K562 (cell line): ENCODE results near the gene ARL8A. TPM values are rescaled to one million over a fixed set of nuclear protein-coding genes. Genes with fewer than 3 reads are reported as not detected.
A peak's percentile ranks its signal among the peaks of the same experiment; 100 is the strongest.

ENCODE experiments used
- CHD2 ChIP-seq: IDR thresholded peaks from 2 replicates; pipeline ENCODE4 v1.6.1; 2011; ENCODE audit warnings: low read depth, low read length
- DNMT1 ChIP-seq: fragments of 450-650 bp; IDR thresholded peaks from 2 replicates; pipeline ENCODE4 v1.6.1; 2016; ENCODE audit warnings: antibody characterized with exemption, mild to moderate bottlenecking
- E2F6 ChIP-seq, 2 experiments: IDR thresholded peaks; 2 replicates each; pipeline ENCODE4 v1.6.1; 2011; ENCODE audit warnings: borderline replicate concordance in 1 of 2, control low read depth in 1 of 2, low read depth in 1 of 2, low read length in 1 of 2, mild to moderate bottlenecking in 1 of 2, mixed read lengths in 1 of 2, moderate library complexity in 1 of 2; ENCODE audit not compliant: insufficient read depth in 1 of 2, insufficient read length in 1 of 2, poor library complexity in 1 of 2, severe bottlenecking in 1 of 2; ENCODE audit errors: extremely low read depth in 1 of 2
- EHMT2 ChIP-seq: fragments of 450-650 bp; IDR thresholded peaks from 2 replicates; pipeline ENCODE4 v1.6.1; 2018; ENCODE audit warnings: antibody characterized with exemption
- HINFP ChIP-seq: fragments of 450-650 bp; conservative IDR thresholded peaks from 2 replicates; pipeline ENCODE4 v1.6.1; 2016; ENCODE audit warnings: missing genetic modification characterization, low read depth, mild to moderate bottlenecking, control low read depth, missing compliant biosample characterization
- JUNB ChIP-seq: fragments of 450-650 bp; formaldehyde crosslinking; conservative IDR thresholded peaks from 2 replicates; pipeline ENCODE4 v1.4.0; 2020; ENCODE audit warnings: mild to moderate bottlenecking
- KDM4B ChIP-seq, 2 experiments: fragments of 450-650 bp in 1 of 2; sonication (generic) in 1 of 2; IDR thresholded peaks; 2 replicates each; pipeline ENCODE4 v1.6.1; 2016 to 2017; ENCODE audit warnings: borderline replicate concordance in 2 of 2, antibody characterized with exemption in 1 of 2, low read depth in 1 of 2, mild to moderate bottlenecking in 1 of 2
- KLF1 ChIP-seq: fragments of 450-650 bp; IDR thresholded peaks from 2 replicates; pipeline ENCODE4 v1.6.1; 2016; ENCODE audit warnings: missing genetic modification characterization, missing compliant biosample characterization
- MEF2A ChIP-seq: IDR thresholded peaks from 2 replicates; pipeline ENCODE4 v1.6.1; 2011; ENCODE audit warnings: low read depth, mild to moderate bottlenecking, low read length, moderate library complexity; ENCODE audit not compliant: control insufficient read depth
- NBN ChIP-seq: fragments of 450-650 bp; IDR thresholded peaks from 2 replicates; pipeline ENCODE4 v1.6.1; 2016; ENCODE audit warnings: low read depth, mild to moderate bottlenecking
- NFE2L1 ChIP-seq: fragments of 450-650 bp; IDR thresholded peaks from 2 replicates; pipeline ENCODE4 v1.6.1; 2016; ENCODE audit warnings: missing genetic modification characterization, low read depth, mild to moderate bottlenecking, missing compliant biosample characterization, moderate library complexity, borderline replicate concordance
- PHF20 ChIP-seq: fragments of 450-650 bp; IDR thresholded peaks from 2 replicates; pipeline ENCODE4 v1.6.1; 2018; ENCODE audit not compliant: partially characterized antibody
- PHF8 ChIP-seq: fragments of 200-600 bp; sonication (generic); IDR thresholded peaks from 2 replicates; pipeline ENCODE4 v1.6.1; 2012; ENCODE audit warnings: mixed run types, mild to moderate bottlenecking, inconsistent platforms, low read length, moderate library complexity, borderline replicate concordance
- PTTG1 ChIP-seq: fragments of 450-650 bp; IDR thresholded peaks from 2 replicates; pipeline ENCODE4 v1.6.1; 2016; ENCODE audit warnings: low read depth, mild to moderate bottlenecking, missing genetic modification characterization, missing compliant biosample characterization
- SRSF9 ChIP-seq: fragments of 200-400 bp; formaldehyde crosslinking; IDR thresholded peaks from 2 replicates; pipeline ENCODE4 v1.6.1; 2017; ENCODE audit warnings: low read depth, low read length, borderline replicate concordance
- VEZF1 ChIP-seq: fragments of 200-800 bp; sonication (Bioruptor generic); IDR thresholded peaks from 2 replicates; pipeline ENCODE4 v1.6.1; 2017; ENCODE audit warnings: missing genetic modification characterization, missing compliant biosample characterization
- YY1 ChIP-seq, 3 experiments: IDR thresholded peaks; 2 replicates each; pipeline ENCODE4 v1.6.1; 2011; ENCODE audit warnings: low read length in 2 of 3, mild to moderate bottlenecking in 2 of 3, moderate library complexity in 2 of 3, borderline replicate concordance in 1 of 3, control low read depth in 1 of 3, low read depth in 1 of 3; ENCODE audit not compliant: insufficient read depth in 3 of 3, insufficient replicate concordance in 2 of 3, control insufficient read depth in 1 of 3, insufficient read length in 1 of 3; ENCODE audit errors: extremely low read depth in 1 of 3
- ZBTB9 ChIP-seq: fragments of 450-650 bp; formaldehyde crosslinking; IDR thresholded peaks from 2 replicates; pipeline ENCODE4 v1.4.0; 2020; ENCODE audit warnings: mild to moderate bottlenecking, moderate library complexity
- ZC3H11A ChIP-seq: IDR thresholded peaks from 2 replicates; pipeline ENCODE4 v1.6.1; 2012; ENCODE audit warnings: low read depth, low read length, improper control_type of control experiment
- ZKSCAN1 ChIP-seq: fragments of 150-350 bp; IDR thresholded peaks from 2 replicates; pipeline ENCODE4 v1.6.1; 2016; ENCODE audit warnings: low read depth, low read length
- ZNF41 ChIP-seq: fragments of 250-450 bp; sonication (Bioruptor Pico); conservative IDR thresholded peaks from 2 replicates; pipeline ENCODE4 v1.4.0; 2020; ENCODE audit warnings: mild to moderate bottlenecking
- polyA plus RNA-seq, 8 experiments: library from polyadenylated mRNA; depleted of rRNA in 4 of 8; stranded (reverse) in 5 of 8; unstranded in 3 of 8; fragments of >200 nt; fragmentation: Nextera tagmentation in 2 of 8; fragmentation: Illumina TruSeq in 1 of 8; extraction: Ambion mirVana in 2 of 8; extraction: Trizol in 1 of 8; gene quantifications; 2 replicates each; pipeline versions ENCODE4 v1.2.1 to v1.2.3, GENCODE V29; 2011 to 2014; ENCODE audit warnings: inconsistent platforms in 1 of 8, missing spikeins in 1 of 8
- total RNA-seq, 7 experiments: library from RNA; depleted of rRNA in 6 of 7; stranded (reverse); fragments of >200 nt in 6 of 7; fragmentation: Illumina TruSeq in 2 of 7; extraction: Trizol in 2 of 7; gene quantifications; 2 replicates each; pipeline versions ENCODE4 v1.2.1 to v1.2.3, GENCODE V29; 2011 to 2021; ENCODE audit warnings: low replicate concordance in 1 of 7

ARL8A gene
- total and polyA plus RNA-seq, 9 of the 15 experiments (the other 6 are each of a cell fraction or from before 2014, with no cell fraction given), result 0.17 to 27.3 (median 15.6) TPM

GRCh38 chr1:202160377-202160940, 15.9 kb upstream of the ARL8A start, which contains the start of gene PTPN7 (continued):
- no peak for TF ChIP-seq MEF2A
- TF ChIP-seq YY1 (IDR thresholded peaks at IDR 0.05; ENCODE audit: borderline replicate concordance in 1 of 3, control insufficient read depth in 1 of 3, extremely low read depth in 1 of 3, insufficient read depth in 3 of 3, insufficient read length in 1 of 3, insufficient replicate concordance in 2 of 3, low read depth in 1 of 3, low read length in 2 of 3), result peak in 1 of 3 experiments; percentile 39
- no peak for TF ChIP-seq KDM4B (IDR thresholded peaks at IDR 0.05; ENCODE audit: borderline replicate concordance in 2 of 2, low read depth in 1 of 2)
- no peak for TF ChIP-seq CHD2
- no peak for TF ChIP-seq EHMT2
- no peak for TF ChIP-seq PHF8
- no peak for TF ChIP-seq ZC3H11A
- 0 out of 2 replicates have a peak, but pooled peaks have one; percentile 36 for TF ChIP-seq ZNF41 (CRISPR knock-in tag)
- 0 out of 2 replicates have a peak, but pooled peaks have one; percentile 25 for TF ChIP-seq JUNB
- no peak for TF ChIP-seq KLF1 (tag)
- TF ChIP-seq NFE2L1, result no peak
- TF ChIP-seq NBN, result no peak
- no peak for TF ChIP-seq ZBTB9 (CRISPR knock-in tag)
- TF ChIP-seq PTTG1, result no peak
- TF ChIP-seq SRSF9, result no peak
- no peak for TF ChIP-seq ZKSCAN1
- TF ChIP-seq PHF20, result no peak
- TF ChIP-seq HINFP (tag), result no peak
- no peak for TF ChIP-seq E2F6 (IDR thresholded peaks at IDR 0.05; ENCODE audit: borderline replicate concordance in 1 of 2, extremely low read depth in 1 of 2, insufficient read depth in 1 of 2, insufficient read length in 1 of 2, low read depth in 1 of 2, low read length in 1 of 2, poor library complexity in 1 of 2, severe bottlenecking in 1 of 2)
- TF ChIP-seq VEZF1 (CRISPR knock-in tag), result peak; percentile 47
- TF ChIP-seq DNMT1, result no peak
